ENCODE measurements around the gene CXCL1.
"Not testable (repeated sequence)": the region's sequence is repeated elsewhere in the genome, so short reads cannot be mapped to it uniquely, and the experiment has no call there.

The CXCL1 gene

GRCh38 chr4:73885574-73886267 is 16.5 kb downstream of the CXCL1 start:
- DNase-seq = no peak

GRCh38 chr4:73891326-73891725 is 22.1 kb downstream of the CXCL1 start:
- DNase-seq = no peak

GRCh38 chr4:73891739-73892405 is 22.7 kb downstream of the CXCL1 start:
- DNase-seq = no peak

- DNase-seq = no peak
Measured at GRCh38 chr4:73892966-73893365, 23.8 kb downstream of the CXCL1 start.

- DNase-seq = no peak
Measured at GRCh38 chr4:73894001-73894400, 24.8 kb downstream of the CXCL1 start.

GRCh38 chr4:73895201-73896175 is 26.3 kb downstream of the CXCL1 start:
- DNase-seq = no peak

GRCh38 chr4:73896416-73896815 is 27.2 kb downstream of the CXCL1 start:
- no peak for DNase-seq

- no peak for DNase-seq
Measured at GRCh38 chr4:73897380-73898136, 28.4 kb downstream of the CXCL1 start.

- DNase-seq = not testable (repeated sequence)
Measured at GRCh38 chr4:73899338-73899737, 30.1 kb downstream of the CXCL1 start.

GRCh38 chr4:73901031-73901430 is 31.8 kb downstream of the CXCL1 start:
- no peak for DNase-seq

GRCh38 chr4:73902038-73902637 is 32.9 kb downstream of the CXCL1 start:
- no peak for DNase-seq

GRCh38 chr4:73902817-73903547 is 33.8 kb downstream of the CXCL1 start:
- DNase-seq = no peak

- DNase-seq = no peak
Measured at GRCh38 chr4:73904491-73904890, 35.3 kb downstream of the CXCL1 start.

- no peak for DNase-seq
Measured at GRCh38 chr4:73908965-73909364, 39.8 kb downstream of the CXCL1 start.

- no peak for DNase-seq
Measured at GRCh38 chr4:73911746-73912145, 42.6 kb downstream of the CXCL1 start.

GRCh38 chr4:73912191-73912590 is 43.0 kb downstream of the CXCL1 start:
- DNase-seq = no peak

GRCh38 chr4:73914071-73914470 is 44.9 kb downstream of the CXCL1 start:
- DNase-seq = no peak

GRCh38 chr4:73916172-73916925 is 47.2 kb downstream of the CXCL1 start:
- no peak for DNase-seq

GRCh38 chr4:73917081-73917501 is 47.9 kb downstream of the CXCL1 start:
- no peak for DNase-seq

- DNase-seq = no peak
Measured at GRCh38 chr4:73918058-73918457, 48.9 kb downstream of the CXCL1 start.

- no peak for DNase-seq
Measured at GRCh38 chr4:73919691-73920090, 50.5 kb downstream of the CXCL1 start.

Data from CD4-positive, alpha-beta T cell treated with Interferon gamma for 1 hour (primary cell).